Activated CD4-positive, alpha-beta T cell treated with anti-CD3 and anti-CD28 coated beads, Interleukin-2, amount 50 U/mL, for 24 hours (primary cell): ENCODE data around the gene FMC1.
"Not testable (repeated sequence)": the region's sequence is repeated elsewhere in the genome, so short reads cannot be mapped to it uniquely, and the experiment has no call there.

Experiments used
- DNase-seq, 2 donors: peaks; one replicate each; pipeline ENCODE4 v3.0.0-alpha.2; 2020; ENCODE audit warnings: low read depth in 1 of 2, low spot score in 1 of 2

The FMC1 gene

GRCh38 chr7:139340037-139340807, 915 bp upstream of the FMC1 start:
- DNase-seq: peak; percentile 98 to 99

GRCh38 chr7:139340808-139341057, 404 bp upstream of the FMC1 start:
- no peak for DNase-seq

GRCh38 chr7:139341776-139342226, 664 bp downstream of the FMC1 start:
- no peak for DNase-seq

GRCh38 chr7:139345042-139345441, 3.9 kb downstream of the FMC1 start:
- no peak for DNase-seq

GRCh38 chr7:139351027-139351426, 9.9 kb downstream of the FMC1 start:
- no peak for DNase-seq

GRCh38 chr7:139354729-139355128, 13.6 kb downstream of the FMC1 start:
- DNase-seq: no peak

GRCh38 chr7:139355320-139355719, 14.2 kb downstream of the FMC1 start:
- DNase-seq: no peak

GRCh38 chr7:139357729-139358506, 16.8 kb downstream of the FMC1 start:
- DNase-seq: not testable (repeated sequence)

- peak; percentile 15 to 20 for DNase-seq
Measured at GRCh38 chr7:139358541-139359365, 17.6 kb downstream of the FMC1 start.

GRCh38 chr7:139359366-139360209, 18.5 kb downstream of the FMC1 start, which contains the start of gene LUC7L2:
Gene LUC7L2 (plus strand): TSS chr7:139359894. CDS start chr7:139360262, 368 bp downstream.
- peak; percentile 97 to 99 for DNase-seq

- peak; percentile 97 to 98 for DNase-seq
Measured at GRCh38 chr7:139360210-139360947, 19.2 kb downstream of the FMC1 start.

GRCh38 chr7:139360948-139361307, 19.8 kb downstream of the FMC1 start:
- no peak for DNase-seq

- DNase-seq: no peak
Measured at GRCh38 chr7:139361523-139361922, 20.4 kb downstream of the FMC1 start.

- DNase-seq: no peak
Measured at GRCh38 chr7:139362302-139362701, 21.2 kb downstream of the FMC1 start.

GRCh38 chr7:139362981-139363380, 21.8 kb downstream of the FMC1 start:
- DNase-seq: no peak

- no peak for DNase-seq
Measured at GRCh38 chr7:139365336-139365735, 24.2 kb downstream of the FMC1 start.

GRCh38 chr7:139366400-139366799, 25.3 kb downstream of the FMC1 start:
- no peak for DNase-seq

- DNase-seq: no peak
Measured at GRCh38 chr7:139367438-139368155, 26.5 kb downstream of the FMC1 start.

- no peak for DNase-seq
Measured at GRCh38 chr7:139370301-139370942, 29.3 kb downstream of the FMC1 start.
